Spleen (tissue), 13 donors: Measurements from ENCODE around the gene ZNF816. TPM values are rescaled to one million over a fixed set of nuclear protein-coding genes. Genes with fewer than 3 reads are reported as not detected.
A peak's percentile ranks its signal among the peaks of the same experiment; 100 is the strongest.

Source experiments
- DNase-seq: peaks from one replicate; pipeline ENCODE4 v3.0.0-alpha.2; 2020
- H3K27ac ChIP-seq, 8 donors: fragments of 200-600 bp; sonication (generic) in 7 of 8; 1 replicate in 4 of 8; 2 replicates in 4 of 8; pipeline versions ENCODE4 v1.5.0 to v1.8.0; 2016 to 2021; ENCODE audit warnings: inconsistent platforms in 4 of 8, mild to moderate bottlenecking in 4 of 8, moderate library complexity in 1 of 8
- H3K27me3 ChIP-seq, 7 donors: fragments of 200-600 bp; sonication (generic) in 6 of 7; replicated peaks in 1 of 7; 1 replicate in 4 of 7; 2 replicates in 3 of 7; pipeline versions ENCODE4 v1.5.0 to v1.8.0; 2016 to 2021; ENCODE audit warnings: inconsistent platforms in 3 of 7, mild to moderate bottlenecking in 1 of 7
- H3K36me3 ChIP-seq, 6 donors: fragments of 200-600 bp; sonication (generic) in 5 of 6; 1 replicate in 4 of 6; 2 replicates in 2 of 6; pipeline versions ENCODE4 v1.5.0 to v1.8.0; 2016 to 2021; ENCODE audit warnings: inconsistent platforms in 2 of 6
- H3K4me1 ChIP-seq, 6 donors: fragments of 200-600 bp; sonication (generic) in 5 of 6; 1 replicate in 3 of 6; 2 replicates in 3 of 6; pipeline versions ENCODE4 v1.5.0 to v1.8.0; 2016 to 2021; ENCODE audit warnings: inconsistent platforms in 3 of 6
- H3K4me3 ChIP-seq, 8 donors: fragments of 200-600 bp; sonication (generic) in 7 of 8; 1 replicate in 4 of 8; 2 replicates in 4 of 8; pipeline versions ENCODE4 v1.5.0 to v1.8.0; 2016 to 2021; ENCODE audit warnings: inconsistent platforms in 4 of 8, mild to moderate bottlenecking in 4 of 8, moderate library complexity in 2 of 8
- H3K9me3 ChIP-seq, 8 donors: fragments of 200-600 bp; sonication (generic) in 7 of 8; 1 replicate in 4 of 8; 2 replicates in 4 of 8; pipeline versions ENCODE4 v1.5.0 to v1.8.0; 2016 to 2021; ENCODE audit warnings: inconsistent platforms in 4 of 8
- POLR2A ChIP-seq, 3 donors: fragments of 450-650 bp; IDR thresholded peaks; one replicate each; pipeline ENCODE4 v1.5.1; 2017; ENCODE audit warnings: antibody characterized with exemption in 3 of 3, mild to moderate bottlenecking in 1 of 3
- POLR2AphosphoS5 ChIP-seq, 3 donors: sonication (generic); formaldehyde crosslinking; IDR thresholded peaks; one replicate each; pipeline ENCODE4 v1.5.1; 2017; ENCODE audit warnings: antibody characterized with exemption in 3 of 3
- WGBS, 5 donors: extraction: QIAGEN DNeasy Blood & Tissue Kit in 3 of 5; methylation state at CpG; one replicate each; pipeline versions ENCODE4 v1.1.5 to v1.1.7; 2013 to 2018; 5-methylcytosine and 5-hydroxymethylcytosine counted together
- intact Hi-C: fragments of 100-400 bp; cut with DNase I; formaldehyde crosslinking; loops from one replicate; pipeline ENCODE4 v1.15.0; 2023; ENCODE audit warnings: low total_unique reads
- long read RNA-seq, 2 donors: transcript quantifications; one replicate each; lab custom pipeline, GENCODE V29; 2026
- polyA plus RNA-seq, 3 donors: library from polyadenylated mRNA; stranded (reverse); fragments of 200-250 nt; gene quantifications; one replicate each; pipeline ENCODE4 v1.2.1, GENCODE V29; 2013
- total RNA-seq, 7 donors: library from RNA; depleted of rRNA in 3 of 7; stranded (reverse); fragments of >200 nt in 3 of 7; fragmentation: NEBNext Ultra II Directional in 4 of 7; extraction: Animal tissue kit (Norgen Biotek cat#: 25700) in 4 of 7; gene quantifications; one replicate each; pipeline versions ENCODE4 v1.1.0 to v1.2.1, GENCODE V29; 2016 to 2021
- TF ChIP-seq, protein P1 (sequence below), 11 experiments: fragments of 200-600 bp in 7 of 11; fragments of 450-650 bp in 4 of 11; sonication (generic) in 4 of 11; IDR thresholded peaks in 8 of 11; conservative IDR thresholded peaks in 3 of 11; 1 replicate in 7 of 11; 2 replicates in 4 of 11; pipeline versions ENCODE4 v1.4.0 to v1.8.0; 2016 to 2021; ENCODE audit warnings: antibody characterized with exemption in 11 of 11, inconsistent platforms in 4 of 11, mild to moderate bottlenecking in 1 of 11
- donor health status: healthy with polysubstance abuse.
- donor health status: DM: no; HTN: no; CAD: no; lungs with moderate emphysema.
- donor health status: DM: no; HTN: no; CAD: no.
- donor health status: Bipolar disorder and iron deficiency.
- donor health status: healthy.
- donor health status: DM: no; HTN: no; CAD: no.
- donor health status: DM: yes; HTN: yes; CAD: no.

Gene ZNF816
- total RNA-seq: 10 to 100 TPM in 5 of 7 donors, 1 to 10 TPM in 2; 8.1 to 16.1 (median 12.5) TPM
- 1 to 10 TPM; 4.1 to 7.2 (median 4.7) TPM for polyA plus RNA-seq
- long read RNA-seq, donor 1, partial matches to known transcripts: 0 of 3 reads
- long read RNA-seq, donor 1, other reads (novel, unspliced or antisense): 0 of 3 reads
- long read RNA-seq, donor 2, partial matches to known transcripts: 0 of 1 reads
- long read RNA-seq, donor 2, other reads (novel, unspliced or antisense): 0 of 1 reads

DNA sequence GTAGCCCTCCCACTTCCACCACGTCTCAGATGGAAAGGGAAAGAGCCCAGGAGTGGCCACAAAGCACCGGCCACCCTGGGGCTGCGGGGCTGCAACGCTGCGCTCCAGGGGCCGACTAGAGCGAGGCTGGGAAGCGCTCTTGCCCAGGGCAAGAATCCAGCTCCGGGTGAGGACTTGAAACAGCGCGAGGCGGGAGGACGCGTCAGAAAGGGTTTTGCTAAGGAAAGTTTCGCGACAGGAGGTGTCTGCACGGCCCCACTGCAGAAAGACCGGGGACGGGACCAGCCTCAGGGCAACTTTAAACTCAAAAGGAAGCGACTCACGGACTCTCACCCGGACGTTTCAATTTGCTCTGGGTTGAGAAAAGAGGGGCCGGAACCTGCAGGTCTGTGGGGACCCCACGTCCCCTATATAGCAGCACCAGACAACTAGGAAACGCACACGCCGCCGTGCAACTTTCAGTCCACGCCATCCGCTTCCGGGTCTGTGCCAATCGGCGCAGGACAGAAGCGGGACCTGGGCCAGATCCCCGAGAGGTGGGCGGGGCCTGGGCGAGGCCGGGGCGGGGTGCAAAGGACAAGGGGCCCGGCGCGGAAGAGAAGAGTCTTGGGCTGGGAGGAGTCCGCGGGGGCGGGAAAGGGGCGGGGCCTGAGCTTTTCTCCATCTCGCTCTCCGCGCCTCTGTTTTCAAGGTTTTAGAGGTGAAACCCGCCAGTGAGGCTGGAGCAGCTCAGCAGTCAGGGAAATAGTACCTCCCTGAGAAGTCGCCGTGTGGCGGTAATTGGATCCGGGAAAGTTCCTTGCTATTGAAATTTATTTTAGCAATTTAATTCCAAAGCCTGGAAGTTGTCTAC lies at the start of gene ZNF816:
Gene ZNF816 (minus strand): TSS at position 488 of the 853 bp plus-strand sequence. CDS start 6,792 bp downstream, outside the sequence.
- Histone ChIP-seq H3K9me3 (peaks cover 0 to 57% (median 43%) of the 10 kb centered on the region in 8 donors), H3K36me3 (peaks cover 0 to 35% (median 16%) of the 10 kb centered on the region in 6 donors), H3K27me3 (no peaks in the 10 kb centered on the region), H3K27ac (peak within 1 kb of the TSS; percentile 65 to 89 (median 84)), H3K4me1 (peaks cover 4 to 26% (median 22%) of the 10 kb centered on the region in 6 donors), H3K4me3 (peak within 1 kb of the TSS; percentile 64 to 93 (median 83))
- peak; percentile 100 for DNase-seq
- intact Hi-C loops: no loop called here
- WGBS, 5 donors: 0 to 1% (median 1%) methylated on average over 41 to 55 of the region's 55 CpGs
- TF ChIP-seq, protein P1, sequence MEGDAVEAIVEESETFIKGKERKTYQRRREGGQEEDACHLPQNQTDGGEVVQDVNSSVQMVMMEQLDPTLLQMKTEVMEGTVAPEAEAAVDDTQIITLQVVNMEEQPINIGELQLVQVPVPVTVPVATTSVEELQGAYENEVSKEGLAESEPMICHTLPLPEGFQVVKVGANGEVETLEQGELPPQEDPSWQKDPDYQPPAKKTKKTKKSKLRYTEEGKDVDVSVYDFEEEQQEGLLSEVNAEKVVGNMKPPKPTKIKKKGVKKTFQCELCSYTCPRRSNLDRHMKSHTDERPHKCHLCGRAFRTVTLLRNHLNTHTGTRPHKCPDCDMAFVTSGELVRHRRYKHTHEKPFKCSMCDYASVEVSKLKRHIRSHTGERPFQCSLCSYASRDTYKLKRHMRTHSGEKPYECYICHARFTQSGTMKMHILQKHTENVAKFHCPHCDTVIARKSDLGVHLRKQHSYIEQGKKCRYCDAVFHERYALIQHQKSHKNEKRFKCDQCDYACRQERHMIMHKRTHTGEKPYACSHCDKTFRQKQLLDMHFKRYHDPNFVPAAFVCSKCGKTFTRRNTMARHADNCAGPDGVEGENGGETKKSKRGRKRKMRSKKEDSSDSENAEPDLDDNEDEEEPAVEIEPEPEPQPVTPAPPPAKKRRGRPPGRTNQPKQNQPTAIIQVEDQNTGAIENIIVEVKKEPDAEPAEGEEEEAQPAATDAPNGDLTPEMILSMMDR (IDR thresholded peaks at IDR 0.05 in 8 of 11, conservative IDR thresholded peaks at IDR 0.05 in 3 of 11): peak in 1 of 11 experiments; percentile 9
- TF ChIP-seq POLR2AphosphoS5 (IDR thresholded peaks at IDR 0.05) (peak; percentile 90 to 92 (median 91)), POLR2A (IDR thresholded peaks at IDR 0.05) (peak in 1 of 3 donors; percentile 13)

DNA sequence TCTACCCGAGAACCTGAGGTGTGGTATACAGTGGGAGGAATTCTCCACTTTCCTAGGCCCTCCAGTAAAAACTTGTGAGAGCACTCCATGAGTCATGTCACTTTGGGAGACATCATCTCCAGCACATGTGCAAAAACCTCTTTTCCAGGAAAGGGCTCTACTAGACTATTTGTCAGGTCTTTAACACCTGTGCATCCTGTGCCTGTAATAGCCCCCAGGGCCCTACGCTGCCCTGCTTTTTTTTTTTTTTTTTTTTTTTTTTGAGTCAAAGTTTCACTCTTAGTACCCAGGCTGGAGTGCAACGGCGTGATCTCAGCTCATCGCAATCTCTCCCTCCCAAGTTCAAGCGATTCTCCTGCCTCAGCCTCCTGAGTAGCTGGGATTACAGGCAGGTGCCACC lies 49.3 kb upstream of the ZNF816 start:
- Histone ChIP-seq H3K27ac (no peak overlapping the region), H3K9me3 (peaks cover 0 to 88% (median 14%) of the 10 kb centered on the region in 8 donors), H3K36me3 (no peaks in the 10 kb centered on the region), H3K27me3 (no peaks in the 10 kb centered on the region), H3K4me3 (no peak overlapping the region), H3K4me1 (no peaks in the 10 kb centered on the region)
- TF ChIP-seq, protein P1 (IDR thresholded peaks at IDR 0.05 in 8 of 11, conservative IDR thresholded peaks at IDR 0.05 in 3 of 11): no peak
- TF ChIP-seq POLR2A (IDR thresholded peaks at IDR 0.05): no peak
- TF ChIP-seq POLR2AphosphoS5 (IDR thresholded peaks at IDR 0.05): no peak
- WGBS, 5 donors: 81 to 89% (median 87%) methylated on average over 6 of the region's 6 CpGs
- intact Hi-C loops: no loop called here
- DNase-seq: no peak

DNA sequence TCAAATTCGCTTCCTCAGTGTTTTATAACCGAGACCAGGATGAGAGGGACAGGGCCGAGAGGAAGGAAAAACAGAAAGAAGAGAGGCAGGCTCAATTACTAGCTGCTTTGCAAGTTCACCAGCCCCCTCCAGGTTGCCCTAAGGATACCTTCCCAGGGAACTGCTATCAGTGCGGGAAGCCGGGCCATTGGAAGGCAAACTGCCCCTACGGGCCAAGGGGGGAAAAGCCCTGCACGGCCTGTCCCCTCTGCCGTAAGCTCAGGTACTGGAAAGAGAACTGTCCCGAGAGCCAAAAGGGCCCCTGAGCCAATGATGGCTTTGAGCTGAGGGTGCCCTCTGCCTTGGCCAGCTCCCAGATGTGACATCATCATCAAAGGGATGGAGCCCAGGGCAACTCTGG lies 47.8 kb upstream of the ZNF816 start:
- no peaks in the 10 kb centered on the region for H3K27me3 ChIP-seq
- no peak for DNase-seq
- 52 to 61% (median 54%) methylated on average over 9 of the region's 9 CpGs for WGBS, 5 donors
- H3K9me3 ChIP-seq: peaks cover 0 to 83% (median 6%) of the 10 kb centered on the region in 8 donors
- H3K4me1 ChIP-seq: no peaks in the 10 kb centered on the region
- intact Hi-C loops: no loop called here
- no peak overlapping the region for H3K4me3 ChIP-seq
- H3K36me3 ChIP-seq: no peaks in the 10 kb centered on the region
- no peak overlapping the region for H3K27ac ChIP-seq
- no peak for TF ChIP-seq POLR2A (IDR thresholded peaks at IDR 0.05)
- TF ChIP-seq, protein P1 (IDR thresholded peaks at IDR 0.05 in 8 of 11, conservative IDR thresholded peaks at IDR 0.05 in 3 of 11): no peak
- TF ChIP-seq POLR2AphosphoS5 (IDR thresholded peaks at IDR 0.05): no peak
